Measurements from ENCODE around the gene IRF8. TPM values are rescaled to one million over a fixed set of nuclear protein-coding genes. Genes with fewer than 3 reads are reported as not detected.

Gene IRF8
- total RNA-seq, 1 experiment from 2014 or later, result 0.19 TPM

DNA sequence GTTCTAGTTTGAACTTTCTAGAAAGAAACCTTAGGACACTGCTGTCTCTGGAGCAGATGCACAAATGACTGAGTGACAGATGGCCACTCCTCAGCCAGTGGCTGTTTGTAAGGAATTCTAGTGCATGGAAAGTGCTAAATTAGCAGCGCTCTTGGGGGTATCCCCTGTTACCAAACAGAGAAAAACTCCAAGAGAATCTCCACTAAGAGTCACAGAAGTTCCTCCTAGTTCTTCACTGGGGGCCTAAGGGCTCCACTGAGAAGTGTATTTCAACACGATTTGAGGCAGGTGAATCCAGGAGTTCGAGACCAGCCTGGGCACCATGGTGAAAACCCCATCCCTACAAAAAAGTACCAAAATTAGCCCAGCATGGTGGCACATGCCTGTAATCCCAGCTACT, 18.1 kb upstream of the IRF8 start:
- no peaks in the 10 kb centered on the region for H3K36me3 ChIP-seq (ENCODE audit: insufficient read depth, low read length, poor library complexity, severe bottlenecking)
- H3K27me3 ChIP-seq (replicated peaks; ENCODE audit: insufficient read depth, low read depth, low read length, poor library complexity), result peaks cover 45% of the 10 kb centered on the region
- intact Hi-C loops (cut with micrococcal nuclease; ENCODE audit: unreplicated experiment), result no loop called here
- no peaks in the 10 kb centered on the region for H3K9me3 ChIP-seq (ENCODE audit: low read depth, low read length, poor library complexity, severe bottlenecking)
- TF ChIP-seq, protein P1, sequence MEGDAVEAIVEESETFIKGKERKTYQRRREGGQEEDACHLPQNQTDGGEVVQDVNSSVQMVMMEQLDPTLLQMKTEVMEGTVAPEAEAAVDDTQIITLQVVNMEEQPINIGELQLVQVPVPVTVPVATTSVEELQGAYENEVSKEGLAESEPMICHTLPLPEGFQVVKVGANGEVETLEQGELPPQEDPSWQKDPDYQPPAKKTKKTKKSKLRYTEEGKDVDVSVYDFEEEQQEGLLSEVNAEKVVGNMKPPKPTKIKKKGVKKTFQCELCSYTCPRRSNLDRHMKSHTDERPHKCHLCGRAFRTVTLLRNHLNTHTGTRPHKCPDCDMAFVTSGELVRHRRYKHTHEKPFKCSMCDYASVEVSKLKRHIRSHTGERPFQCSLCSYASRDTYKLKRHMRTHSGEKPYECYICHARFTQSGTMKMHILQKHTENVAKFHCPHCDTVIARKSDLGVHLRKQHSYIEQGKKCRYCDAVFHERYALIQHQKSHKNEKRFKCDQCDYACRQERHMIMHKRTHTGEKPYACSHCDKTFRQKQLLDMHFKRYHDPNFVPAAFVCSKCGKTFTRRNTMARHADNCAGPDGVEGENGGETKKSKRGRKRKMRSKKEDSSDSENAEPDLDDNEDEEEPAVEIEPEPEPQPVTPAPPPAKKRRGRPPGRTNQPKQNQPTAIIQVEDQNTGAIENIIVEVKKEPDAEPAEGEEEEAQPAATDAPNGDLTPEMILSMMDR (conservative IDR thresholded peaks at IDR 0.05; ENCODE audit: low read depth, low read length), result no peak
- no peak for TF ChIP-seq EZH2 (IDR thresholded peaks at IDR 0.05; ENCODE audit: borderline replicate concordance, low read depth, low read length, poor library complexity, severe bottlenecking)
- no peaks in the 10 kb centered on the region for H3K4me1 ChIP-seq (ENCODE audit: insufficient read depth, low read length, poor library complexity, severe bottlenecking)
- DNase-seq (ENCODE audit: low spot score), result no peak
- H3K27ac ChIP-seq (ENCODE audit: low read depth, low read length, poor library complexity, severe bottlenecking), result no peak overlapping the region
- ChIA-PET CTCF (no interaction called here), POLR2A (ENCODE audit: low non-redundant PET) (no interaction called here)
- no peak overlapping the region for H3K4me3 ChIP-seq (ENCODE audit: low read depth, low read length, poor library complexity, severe bottlenecking)
- BruUV-seq (replicated peaks), result no TSS peak

DNA sequence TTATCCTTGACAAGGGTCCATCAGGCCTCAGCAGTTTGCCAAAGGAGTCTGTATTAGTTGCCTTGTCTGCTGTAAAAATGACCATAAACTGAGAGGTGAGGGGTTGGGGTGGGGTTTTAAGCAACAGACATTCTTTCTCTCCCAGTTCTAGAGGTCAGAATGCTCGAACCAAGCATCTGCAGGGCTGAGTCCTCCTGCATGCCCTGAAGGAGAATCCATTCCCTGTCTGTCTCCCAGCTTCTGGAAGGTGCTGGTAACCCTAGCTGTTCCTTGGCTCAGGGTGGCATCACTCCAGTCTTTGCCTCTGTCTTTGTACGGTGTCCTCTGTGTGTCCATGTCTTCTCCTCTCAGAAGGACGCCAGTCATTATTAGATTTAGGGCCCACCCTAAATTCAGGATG, 17.5 kb upstream of the IRF8 start:
- intact Hi-C loops (cut with micrococcal nuclease; ENCODE audit: unreplicated experiment), result no loop called here
- no peaks in the 10 kb centered on the region for H3K36me3 ChIP-seq (ENCODE audit: insufficient read depth, low read length, poor library complexity, severe bottlenecking)
- no TSS peak for BruUV-seq (replicated peaks)

DNA sequence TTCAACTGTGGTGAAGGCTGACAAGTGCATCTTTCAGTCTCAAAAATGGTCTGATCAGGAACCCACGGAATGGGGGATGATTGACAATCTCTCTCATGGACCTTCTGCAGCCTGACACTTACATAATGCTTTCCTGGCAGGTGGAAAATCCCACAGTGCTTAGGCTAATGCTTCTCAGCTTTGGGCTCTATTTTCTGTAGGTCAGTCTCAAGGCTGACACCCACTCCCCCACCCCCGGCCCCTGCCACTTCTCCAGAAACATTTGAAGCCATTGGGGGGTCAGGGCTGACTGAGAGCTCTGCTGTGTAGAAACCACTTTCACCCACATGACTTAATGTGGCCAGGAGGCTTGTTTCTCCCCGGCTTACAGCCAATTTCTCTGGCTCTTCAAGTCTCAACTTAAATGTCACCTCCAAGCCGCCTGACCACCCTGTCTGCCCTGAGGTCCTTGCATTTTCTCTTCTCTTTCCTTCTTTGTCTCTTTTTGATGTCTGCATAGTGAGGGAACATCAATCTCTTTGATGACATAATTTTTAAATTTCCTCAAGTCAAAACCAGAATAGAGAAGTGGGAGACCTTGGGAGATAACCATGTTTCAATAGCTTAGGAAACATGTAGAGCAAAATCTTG, 16.7 kb upstream of the IRF8 start:
- POLR2A ChIA-PET (ENCODE audit: low non-redundant PET), result no interaction called here
- no TSS peak for BruUV-seq (replicated peaks)
- CTCF ChIA-PET, result no interaction called here
- TF ChIP-seq, protein P1 (conservative IDR thresholded peaks at IDR 0.05; ENCODE audit: low read depth, low read length), result no peak
- TF ChIP-seq EZH2 (IDR thresholded peaks at IDR 0.05; ENCODE audit: borderline replicate concordance, low read depth, low read length, poor library complexity, severe bottlenecking), result no peak
- DNase-seq (ENCODE audit: low spot score), result no peak
- Histone ChIP-seq H3K4me3 (ENCODE audit: low read depth, low read length, poor library complexity, severe bottlenecking) (no peak overlapping the region), H3K9me3 (ENCODE audit: low read depth, low read length, poor library complexity, severe bottlenecking) (no peaks in the 10 kb centered on the region), H3K27me3 (replicated peaks; ENCODE audit: insufficient read depth, low read depth, low read length, poor library complexity) (peaks cover 46% of the 10 kb centered on the region), H3K4me1 (ENCODE audit: insufficient read depth, low read length, poor library complexity, severe bottlenecking) (no peaks in the 10 kb centered on the region), H3K36me3 (ENCODE audit: insufficient read depth, low read length, poor library complexity, severe bottlenecking) (no peaks in the 10 kb centered on the region), H3K27ac (ENCODE audit: low read depth, low read length, poor library complexity, severe bottlenecking) (no peak overlapping the region)
- intact Hi-C loops (cut with micrococcal nuclease; ENCODE audit: unreplicated experiment), result no loop called here

More for the DNA sequence above, 17.5 kb upstream of the IRF8 start:
- H3K4me1 ChIP-seq (ENCODE audit: insufficient read depth, low read length, poor library complexity, severe bottlenecking), result no peaks in the 10 kb centered on the region
- TF ChIP-seq EZH2 (IDR thresholded peaks at IDR 0.05; ENCODE audit: borderline replicate concordance, low read depth, low read length, poor library complexity, severe bottlenecking), result no peak
- TF ChIP-seq, protein P1 (conservative IDR thresholded peaks at IDR 0.05; ENCODE audit: low read depth, low read length), result no peak
- H3K9me3 ChIP-seq (ENCODE audit: low read depth, low read length, poor library complexity, severe bottlenecking), result no peaks in the 10 kb centered on the region
- H3K27me3 ChIP-seq (replicated peaks; ENCODE audit: insufficient read depth, low read depth, low read length, poor library complexity), result peaks cover 46% of the 10 kb centered on the region
- H3K27ac ChIP-seq (ENCODE audit: low read depth, low read length, poor library complexity, severe bottlenecking), result no peak overlapping the region
- no peak for DNase-seq (ENCODE audit: low spot score)
- POLR2A ChIA-PET (ENCODE audit: low non-redundant PET), result no interaction called here
- no peak overlapping the region for H3K4me3 ChIP-seq (ENCODE audit: low read depth, low read length, poor library complexity, severe bottlenecking)
- CTCF ChIA-PET, result no interaction called here

Data from A673 (cell line).